Measurements from ENCODE around the gene WDPCP.
"Not testable (repeated sequence)": the region's sequence is repeated elsewhere in the genome, so short reads cannot be mapped to it uniquely, and the experiment has no call there.

Gene WDPCP

DNA sequence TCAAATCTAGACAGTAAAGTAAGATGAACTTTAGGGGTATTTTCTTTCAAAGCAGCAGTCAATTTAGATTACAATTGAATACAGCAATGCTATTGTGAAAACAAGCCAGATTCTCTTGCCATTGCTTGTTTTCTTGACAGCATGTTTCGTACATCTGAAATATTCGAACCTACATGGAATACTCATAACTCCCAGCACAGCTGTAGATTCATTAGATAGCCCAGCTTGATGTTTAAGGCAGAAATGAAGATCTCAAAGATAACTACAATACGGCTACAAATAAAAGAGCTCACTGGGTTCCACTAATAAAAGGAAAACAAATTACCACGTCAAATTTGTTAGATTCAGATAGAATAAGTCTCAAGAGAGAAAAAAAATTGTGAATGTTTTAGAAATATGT is 208.8 kb downstream of the WDPCP start:
- no peaks in the 10 kb centered on the region for H3K36me3 Mint-ChIP-seq (ENCODE audit: insufficient read depth)
- H3K9me3 Mint-ChIP-seq = no peaks in the 10 kb centered on the region
- H3K4me1 Mint-ChIP-seq (ENCODE audit: low read depth in 2 of 2) = no peaks in the 10 kb centered on the region
- H3K4me3 Mint-ChIP-seq = no peak overlapping the region
- H3K27me3 Mint-ChIP-seq = no peaks in the 10 kb centered on the region
- no peak for DNase-seq
- no peak overlapping the region for H3K27ac Mint-ChIP-seq
- no peak for ATAC-seq (replicated peaks)

DNA sequence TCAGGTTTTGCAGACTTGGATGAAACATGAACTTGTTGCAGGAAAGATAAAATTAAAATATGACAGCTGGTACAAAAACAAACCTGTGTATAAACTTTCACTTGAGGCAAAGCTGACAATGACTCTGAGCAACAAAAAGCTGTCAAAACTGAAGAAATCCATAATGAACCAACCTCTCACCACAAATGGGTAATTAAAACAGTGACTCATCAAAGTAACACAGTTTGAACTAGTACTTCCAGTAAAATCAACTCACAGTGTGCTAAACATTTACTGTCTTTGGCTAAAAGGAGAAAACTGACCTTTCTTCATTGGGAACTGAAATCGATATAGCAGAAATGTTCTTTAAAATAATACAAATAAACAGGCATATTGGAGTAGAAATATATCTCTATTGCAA is 209.7 kb downstream of the WDPCP start:
- DNase-seq = no peak
- no peaks in the 10 kb centered on the region for H3K4me1 Mint-ChIP-seq (ENCODE audit: low read depth in 2 of 2)
- H3K4me3 Mint-ChIP-seq = no peak overlapping the region
- H3K27ac Mint-ChIP-seq = no peak overlapping the region
- ATAC-seq (replicated peaks) = no peak
- H3K36me3 Mint-ChIP-seq (ENCODE audit: insufficient read depth) = no peaks in the 10 kb centered on the region
- H3K27me3 Mint-ChIP-seq = no peaks in the 10 kb centered on the region
- no peaks in the 10 kb centered on the region for H3K9me3 Mint-ChIP-seq

DNA sequence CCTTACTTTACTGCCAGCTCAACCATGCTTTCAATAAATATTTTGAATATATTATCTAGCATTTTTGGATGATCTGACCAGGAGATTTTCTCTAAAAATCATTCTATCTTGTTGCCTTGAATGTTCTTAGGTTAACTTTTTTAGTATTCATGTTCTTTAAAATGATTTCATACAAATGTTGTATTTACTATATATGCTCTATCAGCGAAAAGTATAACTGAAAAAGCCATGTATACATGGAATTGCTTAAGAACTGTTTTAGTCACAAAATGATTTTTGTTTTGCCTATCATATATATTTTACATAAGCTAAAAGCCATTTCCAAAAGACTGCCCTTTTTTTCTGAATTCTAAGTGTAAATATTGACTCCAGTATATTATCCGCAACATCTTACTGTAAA is 213.9 kb downstream of the WDPCP start:
- H3K4me1 Mint-ChIP-seq (ENCODE audit: low read depth in 2 of 2) = no peaks in the 10 kb centered on the region
- peaks cover 0 to 4% of the 10 kb centered on the region in 2 donors for H3K9me3 Mint-ChIP-seq
- DNase-seq = no peak
- no peak for ATAC-seq (replicated peaks)
- H3K36me3 Mint-ChIP-seq (ENCODE audit: insufficient read depth) = no peaks in the 10 kb centered on the region
- H3K27ac Mint-ChIP-seq = no peak overlapping the region
- H3K4me3 Mint-ChIP-seq = no peak overlapping the region
- H3K27me3 Mint-ChIP-seq = no peaks in the 10 kb centered on the region

DNA sequence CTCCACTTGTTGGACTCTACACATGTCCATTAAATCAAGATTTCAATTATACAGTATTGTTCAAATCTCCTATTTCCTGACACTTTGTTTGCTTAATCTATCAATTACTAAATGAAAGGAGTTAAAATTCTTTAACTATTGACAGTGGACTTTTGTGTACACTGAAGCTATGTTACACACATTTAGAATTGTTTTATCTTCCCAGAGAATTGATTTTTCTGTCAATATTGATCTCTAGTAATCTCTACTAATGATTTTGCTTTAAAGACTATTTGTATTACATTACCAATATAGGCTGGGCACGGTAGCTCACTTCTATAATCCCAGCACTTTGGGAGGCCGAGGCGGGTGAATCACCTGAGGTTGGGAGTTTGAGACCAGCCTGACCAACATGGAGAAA is 215.7 kb downstream of the WDPCP start:
- no peaks in the 10 kb centered on the region for H3K4me1 Mint-ChIP-seq (ENCODE audit: low read depth in 2 of 2)
- no peaks in the 10 kb centered on the region for H3K27me3 Mint-ChIP-seq
- H3K4me3 Mint-ChIP-seq = no peak overlapping the region
- no peaks in the 10 kb centered on the region for H3K36me3 Mint-ChIP-seq (ENCODE audit: insufficient read depth)
- peaks cover 0 to 4% of the 10 kb centered on the region in 2 donors for H3K9me3 Mint-ChIP-seq
- H3K27ac Mint-ChIP-seq = no peak overlapping the region
- no peak for ATAC-seq (replicated peaks)
- DNase-seq = no peak

DNA sequence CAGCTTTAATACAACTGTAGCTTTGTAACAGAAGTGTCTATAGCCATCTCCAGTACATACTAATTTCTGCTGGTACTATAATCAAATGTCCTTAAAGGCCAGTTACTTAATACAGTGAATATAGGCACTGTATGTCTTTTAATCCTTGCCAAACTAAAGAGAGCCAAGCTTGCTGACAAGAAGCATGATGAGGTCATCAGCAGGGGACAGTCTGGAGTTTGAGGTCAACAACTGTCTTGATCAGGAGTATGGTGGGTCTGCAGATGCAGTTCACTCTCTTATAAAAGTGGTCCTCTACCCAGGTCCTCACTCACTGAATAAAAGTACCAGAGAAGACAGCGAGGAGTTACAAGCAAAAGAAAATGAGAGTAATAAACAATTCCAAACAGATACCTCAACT is 219.1 kb downstream of the WDPCP start:
- Mint-ChIP-seq H3K4me1 (ENCODE audit: low read depth in 2 of 2) (no peaks in the 10 kb centered on the region), H3K9me3 (peaks cover 0 to 4% of the 10 kb centered on the region in 2 donors), H3K4me3 (no peak overlapping the region), H3K36me3 (ENCODE audit: insufficient read depth) (no peaks in the 10 kb centered on the region), H3K27me3 (no peaks in the 10 kb centered on the region), H3K27ac (no peak overlapping the region)
- ATAC-seq (replicated peaks) = no peak
- DNase-seq = no peak

DNA sequence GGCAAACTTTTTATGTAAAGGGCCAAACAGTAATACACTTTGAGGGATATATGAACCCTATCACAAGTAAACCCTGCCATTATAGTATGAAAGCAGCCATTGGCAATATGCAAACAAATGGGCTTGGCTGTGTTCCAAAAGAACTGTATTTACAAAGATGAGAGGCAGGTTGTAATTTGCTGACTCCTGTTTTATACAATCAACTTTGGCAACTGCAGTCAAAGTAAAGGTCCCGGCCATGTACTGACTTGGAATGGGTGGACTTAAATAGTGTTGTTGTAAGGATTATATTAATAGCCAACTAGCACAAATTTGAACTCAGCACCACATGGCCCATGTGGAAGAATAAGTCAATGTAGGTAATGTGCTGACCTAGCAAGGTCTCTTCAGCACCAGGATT is 223.4 kb downstream of the WDPCP start:
- Mint-ChIP-seq H3K36me3 (ENCODE audit: insufficient read depth) (peaks cover 3% of the 10 kb centered on the region), H3K27ac (no peak overlapping the region), H3K9me3 (no peaks in the 10 kb centered on the region), H3K4me1 (ENCODE audit: low read depth in 2 of 2) (peaks cover 2 to 11% of the 10 kb centered on the region in 2 donors), H3K27me3 (no peaks in the 10 kb centered on the region), H3K4me3 (no peak overlapping the region)
- no peak for DNase-seq
- no peak for ATAC-seq (replicated peaks)

DNA sequence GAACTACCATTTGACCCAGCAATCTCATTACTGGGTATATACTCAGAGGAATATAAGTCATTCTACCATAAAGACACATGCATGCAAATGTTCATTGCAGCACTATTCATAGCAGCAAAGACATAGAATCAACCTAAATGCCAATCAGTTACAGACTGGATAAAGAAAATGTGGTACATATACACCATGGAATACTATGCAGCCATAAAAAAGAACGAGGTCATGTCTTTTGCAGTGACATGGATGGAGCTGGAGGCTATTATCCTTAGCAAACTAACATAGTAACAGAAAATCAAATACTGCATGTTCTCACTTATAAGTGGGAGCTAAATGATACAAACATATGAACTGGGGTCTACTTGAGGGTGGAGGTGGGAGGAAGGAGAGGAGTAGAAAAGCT is 230.6 kb downstream of the WDPCP start:
- not testable (repeated sequence) for H3K4me3 Mint-ChIP-seq; H3K27ac Mint-ChIP-seq; ATAC-seq (replicated peaks); H3K36me3 Mint-ChIP-seq (ENCODE audit: insufficient read depth); DNase-seq; H3K27me3 Mint-ChIP-seq
- Mint-ChIP-seq H3K4me1 (ENCODE audit: low read depth in 2 of 2) (peaks cover 2 to 11% of the 10 kb centered on the region in 2 donors), H3K9me3 (peaks cover 11 to 29% of the 10 kb centered on the region in 2 donors)

DNA sequence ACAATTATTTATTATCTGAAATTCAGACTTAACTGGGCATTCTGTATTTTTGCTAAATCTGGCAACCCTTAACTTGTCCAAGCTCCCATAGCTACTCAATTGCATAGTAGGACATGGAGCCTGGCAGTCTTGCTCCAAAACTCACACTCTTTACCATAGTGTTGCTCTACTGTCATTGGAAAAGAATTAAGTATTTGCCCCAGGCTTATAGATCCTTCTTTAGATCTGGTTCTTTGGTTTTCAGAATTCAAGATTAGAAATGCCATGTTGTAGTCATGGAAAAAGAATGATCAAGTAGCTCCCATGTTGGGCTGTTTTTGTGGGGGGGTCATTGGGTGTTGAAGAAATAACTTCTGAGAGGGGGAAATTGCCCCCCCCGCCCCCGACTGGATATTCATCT is 240.9 kb downstream of the WDPCP start:
- H3K27ac Mint-ChIP-seq = no peak overlapping the region
- DNase-seq (no peak), ATAC-seq (replicated peaks) (no peak)
- H3K9me3 Mint-ChIP-seq = peaks cover 9 to 24% of the 10 kb centered on the region in 2 donors
- H3K36me3 Mint-ChIP-seq (ENCODE audit: insufficient read depth) = no peaks in the 10 kb centered on the region
- H3K4me1 Mint-ChIP-seq (ENCODE audit: low read depth in 2 of 2) = no peaks in the 10 kb centered on the region
- no peaks in the 10 kb centered on the region for H3K27me3 Mint-ChIP-seq
- no peak overlapping the region for H3K4me3 Mint-ChIP-seq

DNA sequence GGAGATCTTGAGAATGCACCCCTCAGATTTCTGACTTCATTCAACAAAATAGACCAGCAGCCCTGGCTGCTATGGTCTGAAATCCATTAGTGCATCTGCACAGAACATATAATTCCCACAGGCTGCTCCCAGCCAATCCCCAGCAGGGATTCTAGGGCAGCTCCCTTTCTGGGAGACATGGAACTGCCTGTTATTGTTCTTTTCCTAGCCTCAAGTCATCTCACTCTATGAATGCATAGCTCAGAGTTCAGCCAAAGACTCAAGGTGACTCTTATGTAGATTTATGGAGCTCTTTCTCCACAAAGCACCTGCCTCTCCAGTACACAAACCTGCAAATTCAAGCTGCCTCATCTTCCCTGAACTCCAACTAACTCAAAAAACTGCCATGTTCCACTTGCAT is 241.9 kb downstream of the WDPCP start:
- no peaks in the 10 kb centered on the region for H3K36me3 Mint-ChIP-seq (ENCODE audit: insufficient read depth)

DNA sequence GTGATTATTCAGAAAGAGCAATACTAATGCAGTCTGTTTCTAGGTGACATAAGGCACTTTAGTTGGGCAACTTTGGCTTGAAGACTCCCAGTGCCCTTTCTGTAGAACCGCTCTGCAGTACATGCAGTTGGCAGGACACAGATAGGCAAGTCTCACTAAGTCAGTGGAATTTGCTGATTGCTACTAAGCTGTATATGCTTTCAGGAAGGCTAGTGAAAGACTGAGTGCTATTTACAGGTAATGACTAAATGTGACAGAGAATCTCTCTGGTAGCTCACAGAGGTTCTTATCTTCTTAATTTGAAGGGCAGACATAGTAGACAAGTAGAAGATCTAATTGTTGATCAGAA is 243.0 kb downstream of the WDPCP start:
- no peaks in the 10 kb centered on the region for H3K27me3 Mint-ChIP-seq
- no peak for ATAC-seq (replicated peaks)
- H3K36me3 Mint-ChIP-seq (ENCODE audit: insufficient read depth) = no peaks in the 10 kb centered on the region
- DNase-seq = no peak
- H3K4me3 Mint-ChIP-seq = no peak overlapping the region
- no peak overlapping the region for H3K27ac Mint-ChIP-seq
- no peaks in the 10 kb centered on the region for H3K4me1 Mint-ChIP-seq (ENCODE audit: low read depth in 2 of 2)
- peaks cover 7 to 24% of the 10 kb centered on the region in 2 donors for H3K9me3 Mint-ChIP-seq

More for the DNA sequence above, 241.9 kb downstream of the WDPCP start:
- H3K4me3 Mint-ChIP-seq = no peak overlapping the region
- peaks cover 9 to 24% of the 10 kb centered on the region in 2 donors for H3K9me3 Mint-ChIP-seq
- no peaks in the 10 kb centered on the region for H3K27me3 Mint-ChIP-seq
- DNase-seq (no peak), ATAC-seq (replicated peaks) (no peak)
- no peak overlapping the region for H3K27ac Mint-ChIP-seq
- no peaks in the 10 kb centered on the region for H3K4me1 Mint-ChIP-seq (ENCODE audit: low read depth in 2 of 2)

DNA sequence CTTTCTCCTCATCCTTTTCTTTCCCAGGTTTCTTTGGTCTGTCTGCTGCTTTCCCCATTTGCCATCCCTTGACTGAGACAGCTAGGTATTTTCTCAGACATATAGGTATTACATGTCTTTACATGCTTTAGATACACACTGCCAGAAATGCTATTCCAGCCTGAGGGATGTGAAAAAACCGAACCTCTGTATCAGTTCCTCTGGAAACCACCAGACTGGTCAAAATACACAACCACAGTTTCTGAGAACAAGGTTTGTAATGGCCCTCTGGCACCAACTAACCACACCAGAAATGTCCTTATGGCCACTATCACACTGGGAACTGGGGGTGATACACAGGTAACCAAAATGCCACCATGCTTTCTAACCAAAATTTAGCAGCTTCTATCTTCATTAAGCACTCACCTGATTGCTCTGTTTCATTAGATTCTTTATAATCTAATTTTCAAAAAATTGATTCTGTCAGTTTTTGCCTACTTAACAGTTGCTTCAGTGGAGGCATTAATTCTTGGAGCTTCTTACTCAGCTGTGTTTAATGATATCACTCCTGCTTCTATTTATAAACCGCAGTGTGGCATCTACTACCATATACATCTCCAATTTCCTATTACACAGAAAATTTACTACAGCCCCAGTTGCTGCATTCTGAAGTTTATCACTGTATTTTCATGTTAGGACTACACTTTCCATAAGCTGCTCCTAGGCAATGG is 243.5 kb downstream of the WDPCP start:
- H3K4me3 Mint-ChIP-seq = no peak overlapping the region
- H3K36me3 Mint-ChIP-seq (ENCODE audit: insufficient read depth) = no peaks in the 10 kb centered on the region
- no peak overlapping the region for H3K27ac Mint-ChIP-seq
- no peak for ATAC-seq (replicated peaks)
- no peaks in the 10 kb centered on the region for H3K27me3 Mint-ChIP-seq
- DNase-seq = no peak
- peaks cover 7 to 24% of the 10 kb centered on the region in 2 donors for H3K9me3 Mint-ChIP-seq
- H3K4me1 Mint-ChIP-seq (ENCODE audit: low read depth in 2 of 2) = no peaks in the 10 kb centered on the region

DNA sequence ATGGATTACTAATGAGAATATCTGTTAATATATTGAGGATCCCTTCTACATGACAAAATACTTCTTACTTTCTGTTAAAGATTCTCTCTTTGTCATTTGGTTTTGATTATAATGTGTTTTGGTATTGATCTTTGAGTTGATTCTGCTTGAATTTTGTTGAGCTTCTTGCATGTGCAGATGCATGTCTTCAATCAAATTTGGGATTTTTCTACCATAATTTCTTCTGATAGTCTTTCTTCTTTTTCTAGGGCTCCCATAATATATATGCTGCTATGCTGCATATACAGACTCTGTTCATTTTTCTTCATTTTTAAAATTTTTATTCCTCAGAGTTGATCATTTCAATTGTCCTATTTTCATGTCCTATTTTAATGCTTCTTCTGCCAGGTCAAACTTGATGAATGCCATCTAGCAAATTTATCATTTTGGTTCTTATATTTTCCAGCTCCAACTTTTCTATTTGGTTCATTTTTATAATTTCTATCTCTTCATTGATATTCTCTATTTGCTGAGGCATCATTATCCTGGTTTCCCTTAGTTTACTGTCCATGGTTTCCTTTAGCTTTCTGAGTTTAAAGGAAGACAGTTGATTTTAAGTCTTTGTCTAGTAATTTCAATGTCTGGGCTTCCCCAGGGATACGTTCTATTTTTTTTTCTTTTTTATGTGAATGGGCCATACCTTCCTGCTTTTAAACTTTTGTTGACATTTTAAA is 244.7 kb downstream of the WDPCP start:
- no peak for ATAC-seq (replicated peaks)
- Mint-ChIP-seq H3K27me3 (no peaks in the 10 kb centered on the region), H3K9me3 (peaks cover 7 to 24% of the 10 kb centered on the region in 2 donors), H3K4me3 (no peak overlapping the region), H3K36me3 (ENCODE audit: insufficient read depth) (no peaks in the 10 kb centered on the region), H3K4me1 (ENCODE audit: low read depth in 2 of 2) (no peaks in the 10 kb centered on the region), H3K27ac (no peak overlapping the region)
- no peak for DNase-seq

DNA sequence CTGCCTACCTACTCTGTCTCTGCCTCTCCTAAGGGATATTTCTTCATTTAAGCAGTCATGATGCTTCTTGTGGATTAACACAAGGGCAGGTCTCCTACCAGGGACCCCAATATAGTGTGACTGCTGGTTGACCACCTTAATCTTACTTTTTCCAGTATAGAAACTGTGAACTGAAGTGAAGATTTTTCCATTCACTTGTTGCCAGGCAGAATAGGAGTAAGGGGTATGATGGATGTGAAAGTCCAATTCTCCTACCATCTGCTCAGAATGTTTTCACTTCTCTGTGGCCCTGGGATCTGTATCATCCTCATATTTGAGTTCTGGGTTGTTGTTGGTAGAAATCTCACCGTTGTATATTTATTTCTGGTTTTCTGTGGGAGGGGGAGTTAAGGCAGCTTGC is 247.8 kb downstream of the WDPCP start:
- H3K9me3 Mint-ChIP-seq = peaks cover 7 to 24% of the 10 kb centered on the region in 2 donors
- no peaks in the 10 kb centered on the region for H3K4me1 Mint-ChIP-seq (ENCODE audit: low read depth in 2 of 2)
- no peak overlapping the region for H3K4me3 Mint-ChIP-seq
- no peak overlapping the region for H3K27ac Mint-ChIP-seq
- DNase-seq (no peak), ATAC-seq (replicated peaks) (no peak)
- H3K27me3 Mint-ChIP-seq = no peaks in the 10 kb centered on the region
- no peaks in the 10 kb centered on the region for H3K36me3 Mint-ChIP-seq (ENCODE audit: insufficient read depth)

DNA sequence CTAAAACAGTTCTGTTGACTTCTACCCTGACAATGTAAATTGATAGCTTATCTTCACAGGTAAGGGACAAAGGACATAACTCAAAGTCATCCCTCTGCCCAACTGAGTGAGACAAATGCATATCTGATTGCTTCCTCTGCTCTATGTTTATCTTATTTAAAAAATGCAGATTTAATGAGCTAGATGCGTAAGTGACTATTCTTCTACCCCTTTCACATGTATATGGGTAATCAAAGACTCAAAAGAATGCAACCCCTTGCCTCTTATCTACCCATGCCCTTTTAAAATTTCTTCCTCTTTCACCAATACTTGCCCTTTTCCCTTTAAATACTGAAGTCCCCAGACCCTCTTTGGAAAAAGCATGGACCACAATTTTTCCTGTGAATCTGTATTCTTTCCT is 253.4 kb downstream of the WDPCP start:
- Mint-ChIP-seq H3K27ac (no peak overlapping the region), H3K9me3 (no peaks in the 10 kb centered on the region), H3K27me3 (no peaks in the 10 kb centered on the region), H3K36me3 (ENCODE audit: insufficient read depth) (no peaks in the 10 kb centered on the region), H3K4me1 (ENCODE audit: low read depth in 2 of 2) (no peaks in the 10 kb centered on the region), H3K4me3 (no peak overlapping the region)
- DNase-seq (no peak), ATAC-seq (replicated peaks) (no peak)
